Measurements from ENCODE around the gene CCR5AS.

Gene CCR5AS

DNA sequence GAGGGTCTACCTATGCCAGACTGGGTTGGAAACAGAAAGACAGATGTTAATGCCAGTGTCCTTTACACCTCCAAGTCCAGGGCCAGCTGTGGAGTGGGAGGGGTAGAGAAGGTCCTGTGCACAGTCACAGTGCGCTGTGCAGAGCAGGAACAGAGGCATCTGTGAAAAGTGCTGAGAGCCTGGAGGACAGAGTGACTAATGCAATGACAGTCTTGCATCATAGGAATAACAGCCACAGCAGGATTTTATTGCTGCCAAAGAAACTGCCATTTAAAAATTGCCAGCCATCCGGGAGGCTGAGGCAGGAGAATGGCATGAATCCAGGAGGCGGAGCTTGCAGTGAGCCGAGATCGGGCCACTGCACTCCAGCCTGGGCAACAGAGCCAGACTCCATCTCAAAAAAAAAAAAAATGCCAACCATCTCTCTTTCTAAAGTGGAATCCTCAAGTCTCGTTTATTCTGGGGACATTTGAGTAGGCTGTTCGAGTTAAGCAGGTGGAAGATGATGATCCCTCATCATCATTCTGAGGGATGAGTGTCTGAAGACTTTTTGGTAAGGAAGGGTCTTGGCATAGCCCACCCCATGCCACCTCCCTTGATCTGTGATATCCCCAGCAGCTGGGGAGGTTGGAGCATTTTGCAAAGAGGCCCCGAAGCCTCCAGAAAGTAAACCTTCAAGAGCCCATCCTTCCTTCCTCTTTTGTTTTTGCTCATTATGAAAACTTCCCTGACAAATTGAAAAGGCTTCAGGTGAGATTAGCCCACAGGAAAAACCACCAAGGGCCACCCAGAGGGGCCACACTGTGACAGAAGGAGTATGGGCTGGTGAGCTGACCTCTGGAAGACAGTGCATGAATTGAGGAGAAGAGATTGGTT is 45.2 kb downstream of the CCR5AS start:
- H3K27ac ChIP-seq (ENCODE audit: low read depth, low read length), result no peak overlapping the region
- ChIA-PET POLR2A (ENCODE audit: partially characterized antibody) (no interaction called here), CTCF (ENCODE audit: partially characterized antibody) (interaction anchor here (0.9 to 2.5 kb wide), 3 partner anchors 9 to 146 kb away, joined by 3 to 11 read pairs (median 3); partner anchors contain the start of gene CCR5)
- no peak overlapping the region for H4K8ac ChIP-seq (ENCODE audit: extremely low read depth, insufficient read depth, low read length)
- no peaks in the 10 kb centered on the region for H3K79me1 ChIP-seq (ENCODE audit: low read depth, low read length)
- no peak overlapping the region for H3K56ac ChIP-seq (replicated peaks; ENCODE audit: insufficient read length, low read depth, low read length)
- no peak overlapping the region for H2BK20ac ChIP-seq (ENCODE audit: low read length)
- no peak for DNase-seq (ENCODE audit: low read depth in 1 of 2, low spot score in 2 of 2)
- H3K18ac ChIP-seq (ENCODE audit: extremely low read depth, low read length), result no peak overlapping the region
- H2BK5ac ChIP-seq (ENCODE audit: low read depth, low read length), result no peak overlapping the region
- no peaks in the 10 kb centered on the region for H3K4me1 ChIP-seq (replicated peaks in 1 of 4; ENCODE audit: control insufficient read depth in 3 of 4, insufficient read depth in 4 of 4, low read length in 3 of 4)
- no peaks in the 10 kb centered on the region for H3K23me2 ChIP-seq (ENCODE audit: low read depth, low read length)
- no peaks in the 10 kb centered on the region for H3K9me3 ChIP-seq (ENCODE audit: insufficient read depth in 2 of 2, low read depth in 1 of 2, low read length in 1 of 2)
- no peak for FAIRE-seq
- no peak overlapping the region for H3K9ac ChIP-seq (replicated peaks in 1 of 4; ENCODE audit: extremely low read depth in 1 of 4, low read depth in 3 of 4, low read length in 3 of 4)
- no peak overlapping the region for H3K14ac ChIP-seq (ENCODE audit: insufficient read length)
- H4K20me1 ChIP-seq (replicated peaks in 1 of 2; ENCODE audit: control insufficient read depth in 1 of 2, insufficient read depth in 2 of 2, low read length in 2 of 2), result no peaks in the 10 kb centered on the region
- H2AK5ac ChIP-seq (ENCODE audit: low read depth, low read length), result no peak overlapping the region
- 98% methylated on average over 8 of the region's 8 CpGs; no CpG with 5 or more reads in 1 of the 2 experiments for WGBS, 2 experiments (ENCODE audit: extremely low coverage in 1 of 2, insufficient coverage in 1 of 2, insufficient read length in 1 of 2, insufficient replicate concordance in 2 of 2, low coverage in 1 of 2, low lambda C conversion rate in 2 of 2, missing lambda C conversion rate in 1 of 2)
- H2BK15ac ChIP-seq (ENCODE audit: low read length), result no peak overlapping the region
- no peak overlapping the region for H2AFZ ChIP-seq (ENCODE audit: low read length)
- H3K4ac ChIP-seq (replicated peaks; ENCODE audit: insufficient read length, low read depth, low read length), result no peak overlapping the region
- no peaks in the 10 kb centered on the region for H3K79me2 ChIP-seq (ENCODE audit: control insufficient read depth in 1 of 2, insufficient read depth in 2 of 2, low read length in 2 of 2)
- H4K91ac ChIP-seq (replicated peaks; ENCODE audit: insufficient read length, low read length), result no peak overlapping the region
- no peaks in the 10 kb centered on the region for H3K36me3 ChIP-seq (ENCODE audit: control insufficient read depth in 2 of 4, insufficient read depth in 4 of 4, low read length in 3 of 4)
- H3K4me3 ChIP-seq (ENCODE audit: extremely low read depth in 1 of 4, insufficient read depth in 2 of 4, low read depth in 3 of 4, low read length in 4 of 4), result no peak overlapping the region
- H3K4me2 ChIP-seq (ENCODE audit: insufficient read depth in 1 of 2, low read depth in 2 of 2, low read length in 2 of 2), result no peak overlapping the region
- no peak overlapping the region for H4K5ac ChIP-seq (ENCODE audit: insufficient read length, low read depth, low read length)
- no peak overlapping the region for H3K23ac ChIP-seq (ENCODE audit: insufficient read length)
- H3K27me3 ChIP-seq (replicated peaks in 1 of 4; ENCODE audit: control insufficient read depth in 3 of 4, extremely low read depth in 1 of 4, insufficient read depth in 3 of 4, low read length in 3 of 4), result peaks cover 0 to 3% (median 0%) of the 10 kb centered on the region in 4 experiments; a peak in 1 of 7 replicates
- H2BK12ac ChIP-seq (ENCODE audit: low read depth, low read length), result no peak overlapping the region
- no peak overlapping the region for H2BK120ac ChIP-seq (replicated peaks; ENCODE audit: low read depth, low read length)
- TF ChIP-seq TCF12 (IDR thresholded peaks at IDR 0.05; ENCODE audit: low read depth, low read length) (no peak), SUZ12 (IDR thresholded peaks at IDR 0.05; ENCODE audit: low read length) (no peak), SRF (IDR thresholded peaks at IDR 0.05; ENCODE audit: low read depth, low read length) (no peak), GABPA (IDR thresholded peaks at IDR 0.05; ENCODE audit: borderline replicate concordance, insufficient read depth, low read length) (no peak), TAF1 (IDR thresholded peaks at IDR 0.05; ENCODE audit: low read depth, low read length) (no peak), SP4 (IDR thresholded peaks at IDR 0.05; ENCODE audit: low read length) (no peak), CTBP2 (IDR thresholded peaks at IDR 0.05; ENCODE audit: borderline replicate concordance, insufficient read depth, insufficient read length, low read length) (no peak), RNF2 (IDR thresholded peaks at IDR 0.05; ENCODE audit: borderline replicate concordance, low read depth, low read length, missing control alignments, poor library complexity, severe bottlenecking) (no peak)
- TF ChIP-seq, protein P1, sequence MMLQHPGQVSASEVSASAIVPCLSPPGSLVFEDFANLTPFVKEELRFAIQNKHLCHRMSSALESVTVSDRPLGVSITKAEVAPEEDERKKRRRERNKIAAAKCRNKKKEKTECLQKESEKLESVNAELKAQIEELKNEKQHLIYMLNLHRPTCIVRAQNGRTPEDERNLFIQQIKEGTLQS (IDR thresholded peaks at IDR 0.05; ENCODE audit: insufficient read depth, low read depth, low read length), result no peak
